ENCODE data around the gene PHF12.
"Not testable (repeated sequence)": the region's sequence is repeated elsewhere in the genome, so short reads cannot be mapped to it uniquely, and the experiment has no call there.

Gene PHF12

GRCh38 chr17:28926366-28926765 lies 25.0 kb downstream of the PHF12 start:
- DNase-seq = no peak

GRCh38 chr17:28925912-28926365 lies 25.4 kb downstream of the PHF12 start:
- peak; percentile 72 for DNase-seq

DNA sequence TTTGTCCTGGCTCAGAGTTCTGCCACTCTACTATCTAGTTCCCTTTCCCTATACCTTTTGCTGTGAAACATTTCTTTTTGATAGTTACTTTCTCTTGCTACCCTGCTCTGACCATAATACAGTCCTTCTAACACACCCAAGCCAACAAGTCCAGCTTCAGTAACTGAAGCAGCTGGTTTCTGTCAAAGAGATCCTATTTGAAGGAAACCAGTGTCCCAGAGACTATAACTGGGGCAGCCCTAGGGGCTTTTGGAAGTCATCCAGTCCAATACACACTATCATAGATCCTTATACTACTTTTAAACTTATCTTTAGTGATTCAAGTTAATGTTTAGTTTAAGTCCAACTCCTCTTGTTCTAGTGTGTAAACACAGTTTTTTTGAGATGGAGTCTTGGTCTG lies 31.1 kb downstream of the PHF12 start:
- DNase-seq = no peak

GRCh38 chr17:28918295-28918694 lies 33.0 kb downstream of the PHF12 start:
- no peak for DNase-seq

GRCh38 chr17:28917465-28917864 lies 33.9 kb downstream of the PHF12 start:
- no peak for DNase-seq

GRCh38 chr17:28917029-28917428 lies 34.3 kb downstream of the PHF12 start:
- no peak for DNase-seq

GRCh38 chr17:28916302-28916934 lies 34.9 kb downstream of the PHF12 start:
- peak; percentile 11 for DNase-seq

- DNase-seq = no peak
These were observed 38.4 kb downstream of the PHF12 start for GRCh38 chr17:28912938-28913333.

- DNase-seq = no peak
These were observed 38.9 kb downstream of the PHF12 start for GRCh38 chr17:28912281-28912937.

- DNase-seq = no peak
These were observed 39.8 kb downstream of the PHF12 start for GRCh38 chr17:28911411-28912045.

GRCh38 chr17:28910534-28910933 lies 40.8 kb downstream of the PHF12 start:
- DNase-seq = no peak

- DNase-seq = no peak
These were observed 42.6 kb downstream of the PHF12 start for GRCh38 chr17:28908640-28909167.

DNA sequence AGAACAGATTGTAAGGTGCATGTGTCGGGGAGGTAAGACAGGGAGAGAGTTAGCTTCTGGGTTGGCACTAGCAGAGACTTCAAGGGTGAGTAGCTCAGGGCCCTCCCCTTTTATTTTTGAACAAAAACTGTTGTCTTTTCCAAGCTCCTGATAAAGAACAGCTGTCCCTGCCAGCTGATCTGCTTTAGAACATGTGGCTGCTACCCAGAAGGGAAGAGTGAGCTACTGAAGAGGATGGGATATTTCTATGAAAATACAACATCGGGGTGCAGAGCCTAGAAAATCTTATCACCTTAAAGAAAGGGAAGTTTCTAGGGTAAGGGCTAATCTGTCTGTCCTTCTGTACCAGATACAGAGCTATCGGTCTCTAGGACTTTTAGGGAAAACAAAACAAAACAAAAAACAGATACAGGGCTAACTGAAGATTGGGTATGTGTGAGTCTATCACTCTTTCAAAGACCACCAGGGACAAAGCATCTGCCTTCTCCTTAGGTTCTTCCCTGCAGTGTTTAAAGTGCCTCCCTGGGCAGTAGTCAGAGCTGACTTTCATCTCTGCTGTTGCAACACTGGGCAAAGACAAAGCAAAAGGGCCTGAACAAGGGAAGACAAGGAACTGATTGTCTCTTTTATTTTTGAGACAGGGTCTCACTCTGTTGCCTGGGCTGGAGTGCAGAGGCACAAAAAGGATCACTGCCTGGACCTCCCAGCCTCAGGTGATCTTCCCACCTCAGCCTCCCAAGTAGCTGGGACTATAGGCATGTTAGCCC lies 43.4 kb downstream of the PHF12 start:
- DNase-seq = no peak

DNA sequence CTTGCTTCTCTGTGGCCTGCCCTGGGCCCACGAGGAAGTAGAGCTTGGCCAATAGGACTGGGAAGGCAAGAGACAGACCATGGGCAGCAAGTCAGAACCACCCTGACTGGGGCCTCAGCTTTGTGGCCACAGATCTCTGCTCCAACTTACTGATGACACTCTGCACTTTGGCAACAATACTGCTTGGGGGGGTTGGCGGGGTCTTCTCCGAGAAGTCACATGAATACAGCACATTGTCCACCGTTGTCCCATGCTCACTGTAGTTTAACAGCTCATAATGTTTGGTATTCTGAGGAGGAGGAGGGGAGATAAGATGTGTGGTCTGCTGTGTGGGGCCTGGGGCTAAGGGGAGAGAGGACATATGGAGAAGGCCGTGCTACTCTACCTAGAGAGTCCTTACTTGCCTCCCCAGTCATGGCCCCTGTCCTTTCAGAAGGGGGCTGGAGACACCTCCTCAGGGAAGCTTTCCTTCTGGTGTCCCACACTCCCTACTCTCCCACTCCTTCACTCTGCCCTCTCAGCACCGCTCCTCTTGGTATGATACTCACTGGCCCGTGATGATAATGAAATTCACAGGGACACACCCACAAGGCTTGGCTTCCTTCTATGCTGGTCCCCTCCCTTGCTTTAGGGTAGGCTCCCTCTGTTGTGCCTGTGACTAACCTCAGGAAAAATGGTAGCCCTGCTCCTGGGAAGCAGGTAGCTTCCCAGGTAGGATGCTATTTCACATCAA lies 44.4 kb downstream of the PHF12 start:
- DNase-seq = no peak

DNA sequence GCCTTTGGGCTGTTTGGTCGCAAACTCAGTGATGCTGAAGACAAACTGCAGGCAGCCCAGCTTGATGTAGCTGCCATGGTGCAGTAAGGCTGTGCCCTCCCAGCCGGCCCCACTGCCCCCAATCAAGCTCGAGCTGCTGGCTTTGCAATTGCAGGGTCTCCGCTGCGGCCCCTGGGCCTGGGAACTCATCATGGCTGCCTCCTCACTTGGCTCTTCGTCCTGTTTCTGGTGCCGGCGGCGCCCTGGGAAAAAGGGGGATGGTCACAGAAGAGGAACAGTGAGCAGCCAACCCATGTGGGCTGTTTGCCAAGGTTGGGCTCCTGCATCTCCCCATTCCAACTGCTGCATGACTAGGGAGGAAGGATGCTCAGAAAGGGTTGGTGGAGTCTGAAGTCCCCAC lies 45.0 kb downstream of the PHF12 start:
- no peak for DNase-seq

DNA sequence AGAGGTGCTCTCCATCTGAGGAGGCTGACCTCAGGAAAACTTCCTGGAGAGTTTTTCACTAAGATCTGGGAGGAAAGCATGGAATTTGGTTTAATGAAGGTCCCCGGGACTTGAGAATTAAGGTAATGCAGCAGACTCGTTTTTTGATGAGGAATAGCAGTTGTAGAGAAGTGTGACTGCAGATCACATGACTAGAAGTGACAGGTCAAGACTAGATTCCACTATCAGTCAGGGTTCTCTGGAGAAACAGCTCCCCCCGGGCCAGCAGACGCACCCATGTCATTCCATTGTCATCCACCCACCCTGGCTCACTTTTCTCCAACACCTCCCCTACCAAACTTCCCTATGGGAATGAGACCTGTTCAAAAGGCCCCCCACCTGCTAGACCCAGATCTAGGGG lies 46.5 kb downstream of the PHF12 start:
- no peak for DNase-seq

GRCh38 chr17:28903546-28903841 lies 47.8 kb downstream of the PHF12 start:
- DNase-seq = not testable (repeated sequence)

GRCh38 chr17:28902819-28903545 lies 48.3 kb downstream of the PHF12 start, which contains the start of gene DHRS13:
Gene DHRS13 (minus strand): TSS chr17:28903079. CDS start chr17:28902944, 135 bp downstream.
- DNase-seq = peak; percentile 84

DNA sequence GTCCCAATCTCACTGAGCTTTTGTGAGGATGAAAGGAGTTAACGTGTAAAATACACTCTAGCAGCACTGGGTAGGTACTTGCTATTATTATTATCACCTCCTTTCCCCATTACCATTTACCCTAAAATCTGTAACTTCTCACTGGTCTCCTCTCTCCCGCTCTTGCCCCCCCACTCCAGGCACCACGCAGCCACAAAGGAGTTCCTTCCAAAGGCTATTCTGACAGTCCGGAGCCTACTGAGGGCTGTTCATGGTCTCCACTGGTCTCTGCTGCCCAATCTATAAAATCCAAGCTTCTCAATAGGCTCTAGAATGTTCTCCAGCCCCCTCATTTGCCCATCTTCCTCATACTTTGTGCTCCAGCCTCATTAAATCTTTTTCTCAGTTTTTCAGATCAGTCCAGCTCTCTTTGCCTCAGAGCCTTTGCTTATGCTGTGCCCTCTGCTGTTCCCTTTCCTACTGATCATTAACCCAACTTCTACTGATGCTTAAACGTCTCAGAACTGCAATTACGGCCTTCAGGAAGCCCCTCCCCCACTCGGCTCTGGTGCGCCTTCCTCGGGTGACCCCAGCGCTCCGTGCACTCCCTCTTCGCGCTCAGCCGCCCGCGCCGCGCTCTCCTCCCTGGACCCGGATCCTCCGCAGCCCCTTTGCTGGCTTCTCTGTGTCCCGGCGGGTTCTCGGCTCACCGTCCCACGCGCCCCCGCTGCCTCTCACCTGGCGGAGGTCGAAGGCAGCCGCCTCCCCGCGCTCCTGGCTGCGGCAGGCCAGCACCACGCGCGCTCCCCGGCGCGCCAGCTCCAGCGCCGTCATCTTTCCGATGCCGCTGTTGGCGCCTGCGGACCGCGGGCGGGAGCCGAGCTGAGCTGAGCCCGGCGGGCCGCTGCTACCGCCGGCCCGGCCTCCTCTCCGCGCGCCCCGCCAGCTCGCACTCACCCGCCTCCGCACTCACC lies 49.2 kb downstream of the PHF12 start:
- peak; percentile 65 for DNase-seq

GRCh38 chr17:28900986-28901726 lies 50.2 kb downstream of the PHF12 start:
- DNase-seq = no peak
